ENCODE measurements around the gene KRTAP2-4.
"Not testable (repeated sequence)": the region's sequence is repeated elsewhere in the genome, so short reads cannot be mapped to it uniquely, and the experiment has no call there.

- not testable (repeated sequence) for TF ChIP-seq POLR2AphosphoS5, CTCF (IDR thresholded peaks at IDR 0.05)
Observed at GRCh38 chr17:41088760-41089352, 23.2 kb upstream of the KRTAP2-4 start.

Data from stomach (tissue), 4 donors.